ENCODE results near the gene TKTL1. TPM values are rescaled to one million over a fixed set of nuclear protein-coding genes. Genes with fewer than 3 reads are reported as not detected.

Gene TKTL1
- total RNA-seq, 1 donor from 2014 or later = not detected

GRCh38 chrX:154349979-154350378 lies 54.4 kb downstream of the TKTL1 start:
- peaks cover 25% of the 10 kb centered on the region for H3K36me3 ChIP-seq (ENCODE audit: control insufficient read depth, insufficient read depth, low read length)
- no peak overlapping the region for H3K4me3 ChIP-seq (ENCODE audit: low read depth, low read length)
- DNase-seq (ENCODE audit: low read depth) = no peak
- TF ChIP-seq CTCF (IDR thresholded peaks at IDR 0.05; ENCODE audit: insufficient read depth, low read length, severe bottlenecking) = no peak
- H3K27me3 ChIP-seq (ENCODE audit: control insufficient read depth, insufficient read depth, low read length) = no peaks in the 10 kb centered on the region
- FAIRE-seq = no peak

GRCh38 chrX:154350429-154351182 lies 55.0 kb downstream of the TKTL1 start:
- H3K36me3 ChIP-seq (ENCODE audit: control insufficient read depth, insufficient read depth, low read length) = peaks cover 29% of the 10 kb centered on the region
- FAIRE-seq = no peak
- H3K27me3 ChIP-seq (ENCODE audit: control insufficient read depth, insufficient read depth, low read length) = no peaks in the 10 kb centered on the region
- H3K4me3 ChIP-seq (ENCODE audit: low read depth, low read length) = no peak overlapping the region
- DNase-seq (ENCODE audit: low read depth) = no peak
- no peak for TF ChIP-seq CTCF (IDR thresholded peaks at IDR 0.05; ENCODE audit: insufficient read depth, low read length, severe bottlenecking)

DNA sequence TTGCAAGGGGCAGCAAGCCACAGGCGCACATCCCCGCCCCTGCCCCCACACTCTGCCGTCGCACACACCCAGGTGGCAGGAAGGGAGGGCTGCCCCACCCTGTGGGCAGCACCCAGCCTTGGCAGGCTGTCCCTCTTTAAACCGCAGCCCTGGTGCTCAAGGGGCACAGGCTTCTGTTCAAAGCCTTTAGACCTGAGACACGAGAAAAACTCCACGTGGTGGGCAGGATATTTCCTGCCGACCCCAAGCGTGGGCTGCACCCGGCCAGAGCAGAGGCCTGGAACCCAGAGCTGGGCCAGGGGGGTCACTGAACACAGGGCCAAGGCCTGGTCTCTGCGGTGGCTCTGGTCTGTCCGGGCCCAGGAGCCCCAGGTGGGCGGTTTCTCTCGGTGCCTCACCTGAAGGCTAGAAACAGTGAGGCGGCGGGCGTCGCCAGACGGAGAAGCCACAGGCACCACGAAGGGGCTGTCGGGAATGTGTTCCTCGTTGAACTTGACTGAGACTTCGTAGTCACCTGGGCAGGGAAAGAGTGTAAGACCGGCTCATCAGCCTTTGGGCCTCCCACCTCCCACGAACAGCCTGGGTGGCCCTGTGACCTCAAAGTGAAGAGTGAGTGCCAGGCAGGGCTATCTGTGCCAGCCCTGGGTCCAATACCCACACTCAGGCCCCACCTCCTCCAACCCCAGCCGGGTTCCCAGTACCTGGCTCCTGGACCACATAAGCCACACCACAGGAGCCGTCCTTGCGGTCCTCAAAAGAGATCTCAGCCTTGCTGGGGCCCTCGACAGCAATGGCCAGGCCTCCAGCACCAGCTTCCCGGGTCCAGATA lies 55.8 kb downstream of the TKTL1 start:
- H3K4me3 ChIP-seq (ENCODE audit: low read depth, low read length) = no peak overlapping the region
- no peak for TF ChIP-seq CTCF (IDR thresholded peaks at IDR 0.05; ENCODE audit: insufficient read depth, low read length, severe bottlenecking)
- no peak for DNase-seq (ENCODE audit: low read depth)
- no peak for FAIRE-seq
- H3K27me3 ChIP-seq (ENCODE audit: control insufficient read depth, insufficient read depth, low read length) = no peaks in the 10 kb centered on the region
- H3K36me3 ChIP-seq (ENCODE audit: control insufficient read depth, insufficient read depth, low read length) = peaks cover 34% of the 10 kb centered on the region

GRCh38 chrX:154352012-154352401 lies 56.4 kb downstream of the TKTL1 start:
- H3K4me3 ChIP-seq (ENCODE audit: low read depth, low read length) = no peak overlapping the region
- no peaks in the 10 kb centered on the region for H3K27me3 ChIP-seq (ENCODE audit: control insufficient read depth, insufficient read depth, low read length)
- FAIRE-seq (no peak), DNase-seq (ENCODE audit: low read depth) (no peak)
- no peak for TF ChIP-seq CTCF (IDR thresholded peaks at IDR 0.05; ENCODE audit: insufficient read depth, low read length, severe bottlenecking)
- peaks cover 34% of the 10 kb centered on the region for H3K36me3 ChIP-seq (ENCODE audit: control insufficient read depth, insufficient read depth, low read length)

DNA sequence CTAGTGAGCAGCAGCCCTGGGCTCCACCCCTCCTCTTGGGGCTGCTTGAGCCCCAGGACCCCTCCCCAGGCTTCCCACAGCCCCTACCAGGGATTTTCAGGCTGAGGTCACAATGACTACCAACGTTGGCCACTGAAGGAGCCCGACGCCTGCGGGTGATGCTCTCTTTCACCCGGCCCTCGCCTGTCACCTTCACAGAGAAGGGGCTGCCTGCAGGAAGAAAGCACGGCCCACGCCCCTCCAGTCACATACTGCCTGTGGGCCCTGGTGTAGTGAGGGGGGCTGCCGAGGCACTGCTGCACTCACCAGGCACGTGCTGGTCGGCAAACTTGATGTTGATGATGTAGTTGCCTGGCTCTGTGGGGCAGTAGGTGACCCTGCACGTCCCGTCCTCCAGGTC lies 56.9 kb downstream of the TKTL1 start:
- no peak for TF ChIP-seq CTCF (IDR thresholded peaks at IDR 0.05; ENCODE audit: insufficient read depth, low read length, severe bottlenecking)
- FAIRE-seq (no peak), DNase-seq (ENCODE audit: low read depth) (no peak)
- no peaks in the 10 kb centered on the region for H3K27me3 ChIP-seq (ENCODE audit: control insufficient read depth, insufficient read depth, low read length)
- H3K36me3 ChIP-seq (ENCODE audit: control insufficient read depth, insufficient read depth, low read length) = peaks cover 35% of the 10 kb centered on the region
- no peak overlapping the region for H3K4me3 ChIP-seq (ENCODE audit: low read depth, low read length)
